Liver (tissue), 9 donors: ENCODE data around the gene RALB. TPM values are rescaled to one million over a fixed set of nuclear protein-coding genes. Genes with fewer than 3 reads are reported as not detected.

Experiments used
- DNase-seq: peaks from one replicate; pipeline ENCODE4 v3.0.0-alpha.2; 2017; ENCODE audit warnings: low spot score
- H3K27ac ChIP-seq, 2 donors: one replicate each; pipeline ENCODE4 v1.7.0; 2013; ENCODE audit warnings: inconsistent platforms in 2 of 2, low read length in 2 of 2, control low read depth in 1 of 2, low read depth in 1 of 2, mild to moderate bottlenecking in 1 of 2
- H3K27me3 ChIP-seq, 4 donors: one replicate each; pipeline versions ENCODE4 v1.6.1 to v1.7.0; 2013; ENCODE audit warnings: low read length in 3 of 4, inconsistent platforms in 1 of 4, mild to moderate bottlenecking in 1 of 4, moderate library complexity in 1 of 4; ENCODE audit not compliant: control insufficient read depth in 4 of 4, insufficient read depth in 4 of 4
- H3K36me3 ChIP-seq, 4 donors: one replicate each; pipeline versions ENCODE4 v1.6.1 to v1.7.0; 2013; ENCODE audit warnings: low read length in 3 of 4, mild to moderate bottlenecking in 3 of 4, low read depth in 1 of 4, moderate library complexity in 1 of 4; ENCODE audit not compliant: control insufficient read depth in 4 of 4, insufficient read depth in 3 of 4
- H3K4me1 ChIP-seq, 4 donors: one replicate each; pipeline versions ENCODE4 v1.6.1 to v1.7.0; 2013; ENCODE audit warnings: low read length in 3 of 4, mild to moderate bottlenecking in 3 of 4, moderate library complexity in 1 of 4; ENCODE audit not compliant: control insufficient read depth in 4 of 4, insufficient read depth in 4 of 4
- H3K4me3 ChIP-seq, 3 donors: one replicate each; pipeline versions ENCODE4 v1.6.1 to v1.7.0; 2013; ENCODE audit warnings: low read length in 3 of 3, control low read depth in 1 of 3, low read depth in 1 of 3, mild to moderate bottlenecking in 1 of 3
- H3K9ac ChIP-seq, 2 donors: one replicate each; pipeline ENCODE4 v1.7.0; 2013; ENCODE audit warnings: low read length in 2 of 2, mild to moderate bottlenecking in 2 of 2, moderate library complexity in 2 of 2, control low read depth in 1 of 2, low read depth in 1 of 2
- H3K9me3 ChIP-seq, 4 donors: one replicate each; pipeline versions ENCODE4 v1.6.1 to v1.7.0; 2013; ENCODE audit warnings: low read length in 3 of 4; ENCODE audit not compliant: control insufficient read depth in 4 of 4
- ATF3 ChIP-seq: IDR thresholded peaks from 2 replicates; pipeline ENCODE4 v1.6.1; 2016; ENCODE audit warnings: antibody characterized with exemption
- CTCF ChIP-seq: fragments of 150-350 bp; IDR thresholded peaks from 2 replicates; pipeline ENCODE4 v1.5.1; 2017; ENCODE audit warnings: improper control_type of control experiment, low read depth, low read length; ENCODE audit not compliant: missing input control
- EGR1 ChIP-seq, 2 donors: IDR thresholded peaks; 2 replicates each; pipeline ENCODE4 v1.6.1; 2016 to 2018; ENCODE audit warnings: antibody characterized with exemption in 2 of 2, low read depth in 2 of 2
- FOXA1 ChIP-seq: IDR thresholded peaks from 2 replicates; pipeline ENCODE4 v1.6.1; 2016; ENCODE audit warnings: antibody characterized with exemption
- GABPA ChIP-seq, 2 donors: IDR thresholded peaks in 1 of 2; conservative IDR thresholded peaks in 1 of 2; 2 replicates each; pipeline ENCODE4 v1.6.1; 2016; ENCODE audit warnings: antibody characterized with exemption in 2 of 2, mild to moderate bottlenecking in 1 of 2, moderate library complexity in 1 of 2
- HNF4A ChIP-seq, 2 donors: conservative IDR thresholded peaks; 2 replicates each; pipeline ENCODE4 v1.6.1; 2016; ENCODE audit warnings: antibody characterized with exemption in 2 of 2, mild to moderate bottlenecking in 2 of 2
- HNF4G ChIP-seq: IDR thresholded peaks from 2 replicates; pipeline ENCODE4 v1.6.1; 2016; ENCODE audit warnings: antibody characterized with exemption
- JUND ChIP-seq, 2 donors: IDR thresholded peaks; 2 replicates each; pipeline ENCODE4 v1.6.1; 2016; ENCODE audit warnings: antibody characterized with exemption in 2 of 2
- MAX ChIP-seq: IDR thresholded peaks from 2 replicates; pipeline ENCODE4 v1.6.1; 2016; ENCODE audit warnings: antibody characterized with exemption
- REST ChIP-seq: IDR thresholded peaks from 2 replicates; pipeline ENCODE4 v1.6.1; 2016; ENCODE audit warnings: antibody characterized with exemption, mild to moderate bottlenecking
- RXRA ChIP-seq, 2 donors: IDR thresholded peaks; 2 replicates each; pipeline ENCODE4 v1.6.1; 2017 to 2018; ENCODE audit warnings: antibody characterized with exemption in 2 of 2, mild to moderate bottlenecking in 1 of 2
- SP1 ChIP-seq: IDR thresholded peaks from 2 replicates; pipeline ENCODE4 v1.6.1; 2018; ENCODE audit warnings: antibody characterized with exemption, mild to moderate bottlenecking
- YY1 ChIP-seq: IDR thresholded peaks from 2 replicates; pipeline ENCODE4 v1.6.1; 2016; ENCODE audit warnings: antibody characterized with exemption, mild to moderate bottlenecking
- ZBTB33 ChIP-seq: IDR thresholded peaks from 2 replicates; pipeline ENCODE4 v1.6.1; 2016; ENCODE audit warnings: antibody characterized with exemption
- WGBS: extraction: QIAGEN DNeasy Blood & Tissue Kit; methylation state at CpG from one replicate; pipeline ENCODE4 v1.1.7; 2013; 5-methylcytosine and 5-hydroxymethylcytosine counted together
- polyA plus RNA-seq, 2 donors: library from polyadenylated mRNA; stranded (reverse) in 1 of 2; unstranded in 1 of 2; fragments of 200-250 nt in 1 of 2; fragments of >200 nt in 1 of 2; fragmentation: Nextera tagmentation in 1 of 2; extraction: Ambion mirVana in 1 of 2; gene quantifications; one replicate each; pipeline versions ENCODE4 v1.2.1 to v1.2.3, GENCODE V29; 2013 to 2015
- total RNA-seq, 2 donors: library from RNA; depleted of rRNA; stranded (reverse); fragments of >200 nt; gene quantifications; one replicate each; pipeline ENCODE4 v1.2.3, GENCODE V29; 2014
- donor health status: healthy.
- donor health status: healthy.
- donor health status: healthy.
- donor health status: healthy.
- donor health status: healthy.

RALB gene
- total and polyA plus RNA-seq, 4 donors: 11.1 to 26.4 (median 20.1) TPM

- TF ChIP-seq SP1 (peak; percentile 8), GABPA (IDR thresholded peaks at IDR 0.05 in 1 of 2, conservative IDR thresholded peaks at IDR 0.05 in 1 of 2) (no peak), YY1 (no peak), ZBTB33 (no peak)
- no peak overlapping the region for H3K27ac ChIP-seq
- 53% methylated on average over 22 of the region's 22 CpGs for WGBS
- no peaks in the 10 kb centered on the region for H3K9me3 ChIP-seq
- no peak overlapping the region for H3K9ac ChIP-seq
- no peak overlapping the region for H3K4me3 ChIP-seq
- no peak for DNase-seq
- H3K4me1 ChIP-seq: no peaks in the 10 kb centered on the region
- H3K36me3 ChIP-seq: no peaks in the 10 kb centered on the region
- no peaks in the 10 kb centered on the region for H3K27me3 ChIP-seq
These were observed 13.0 kb upstream of the RALB start for GRCh38 chr2:120239488-120240287.

- Histone ChIP-seq H3K36me3 (no peaks in the 10 kb centered on the region), H3K27me3 (no peaks in the 10 kb centered on the region), H3K4me1 (no peaks in the 10 kb centered on the region), H3K9me3 (no peaks in the 10 kb centered on the region), H3K4me3 (no peak overlapping the region), H3K9ac (peak overlapping the region in 1 of 2 donors; percentile 20), H3K27ac (no peak overlapping the region)
- TF ChIP-seq MAX (no peak), FOXA1 (no peak), YY1 (no peak), HNF4A (conservative IDR thresholded peaks at IDR 0.05) (no peak), ATF3 (no peak), RXRA (IDR thresholded peaks at IDR 0.05) (no peak), EGR1 (IDR thresholded peaks at IDR 0.05; ENCODE audit: low read depth in 2 of 2) (no peak), JUND (IDR thresholded peaks at IDR 0.05) (no peak), REST (no peak), CTCF (no peak), HNF4G (no peak)
- DNase-seq: no peak
- WGBS: 92% methylated on average over 10 of the region's 10 CpGs
These were observed 11.7 kb upstream of the RALB start for GRCh38 chr2:120240901-120241429.
